ENCODE results near the gene ARHGAP44. TPM values are rescaled to one million over a fixed set of nuclear protein-coding genes. Genes with fewer than 3 reads are reported as not detected.
A peak's percentile ranks its signal among the peaks of the same experiment; 100 is the strongest.

ARHGAP44 gene
- total and polyA plus RNA-seq, 2 of the 13 experiments (the other 11 are each of a cell fraction or from before 2014, with no cell fraction given) = 0.79 to 3.1 TPM

GRCh38 chr17:13017655-13018459, 228.6 kb downstream of the ARHGAP44 start, which contains the start of gene ELAC2 (continued):
- peak; percentile 82 for TF ChIP-seq ZFY (CRISPR knock-in tag; IDR thresholded peaks at IDR 0.05)
- TF ChIP-seq, protein P1, sequence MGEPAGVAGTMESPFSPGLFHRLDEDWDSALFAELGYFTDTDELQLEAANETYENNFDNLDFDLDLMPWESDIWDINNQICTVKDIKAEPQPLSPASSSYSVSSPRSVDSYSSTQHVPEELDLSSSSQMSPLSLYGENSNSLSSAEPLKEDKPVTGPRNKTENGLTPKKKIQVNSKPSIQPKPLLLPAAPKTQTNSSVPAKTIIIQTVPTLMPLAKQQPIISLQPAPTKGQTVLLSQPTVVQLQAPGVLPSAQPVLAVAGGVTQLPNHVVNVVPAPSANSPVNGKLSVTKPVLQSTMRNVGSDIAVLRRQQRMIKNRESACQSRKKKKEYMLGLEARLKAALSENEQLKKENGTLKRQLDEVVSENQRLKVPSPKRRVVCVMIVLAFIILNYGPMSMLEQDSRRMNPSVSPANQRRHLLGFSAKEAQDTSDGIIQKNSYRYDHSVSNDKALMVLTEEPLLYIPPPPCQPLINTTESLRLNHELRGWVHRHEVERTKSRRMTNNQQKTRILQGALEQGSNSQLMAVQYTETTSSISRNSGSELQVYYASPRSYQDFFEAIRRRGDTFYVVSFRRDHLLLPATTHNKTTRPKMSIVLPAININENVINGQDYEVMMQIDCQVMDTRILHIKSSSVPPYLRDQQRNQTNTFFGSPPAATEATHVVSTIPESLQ (CRISPR knock-in tag; conservative IDR thresholded peaks at IDR 0.05) = no peak
- no peak for TF ChIP-seq GPN1 (CRISPR knock-in tag; IDR thresholded peaks at IDR 0.05; ENCODE audit: borderline replicate concordance)
- TF ChIP-seq RBM39 (IDR thresholded peaks at IDR 0.05; ENCODE audit: low read depth, low read length, poor library complexity, severe bottlenecking) = peak; percentile 78
- TF ChIP-seq POGZ (CRISPR knock-in tag; IDR thresholded peaks at IDR 0.05) = peak; percentile 85; the same call in 1 of the 2 replicates
- no peak for TF ChIP-seq IKZF1 (IDR thresholded peaks at IDR 0.05)
- no peak for TF ChIP-seq ZNF224 (CRISPR knock-in tag; IDR thresholded peaks at IDR 0.05)
- no peak for TF ChIP-seq ZNF850 (CRISPR knock-in tag; conservative IDR thresholded peaks at IDR 0.05)
- TF ChIP-seq ZNF329 (CRISPR knock-in tag; IDR thresholded peaks at IDR 0.05; ENCODE audit: low read depth) = no peak
- TF ChIP-seq, protein P2, sequence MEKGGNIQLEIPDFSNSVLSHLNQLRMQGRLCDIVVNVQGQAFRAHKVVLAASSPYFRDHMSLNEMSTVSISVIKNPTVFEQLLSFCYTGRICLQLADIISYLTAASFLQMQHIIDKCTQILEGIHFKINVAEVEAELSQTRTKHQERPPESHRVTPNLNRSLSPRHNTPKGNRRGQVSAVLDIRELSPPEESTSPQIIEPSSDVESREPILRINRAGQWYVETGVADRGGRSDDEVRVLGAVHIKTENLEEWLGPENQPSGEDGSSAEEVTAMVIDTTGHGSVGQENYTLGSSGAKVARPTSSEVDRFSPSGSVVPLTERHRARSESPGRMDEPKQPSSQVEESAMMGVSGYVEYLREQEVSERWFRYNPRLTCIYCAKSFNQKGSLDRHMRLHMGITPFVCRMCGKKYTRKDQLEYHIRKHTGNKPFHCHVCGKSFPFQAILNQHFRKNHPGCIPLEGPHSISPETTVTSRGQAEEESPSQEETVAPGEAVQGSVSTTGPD (CRISPR knock-in tag; IDR thresholded peaks at IDR 0.05) = 0 out of 2 replicates have a peak, but pooled peaks have one; percentile 35
- no peak for TF ChIP-seq ZNF614 (CRISPR knock-in tag; IDR thresholded peaks at IDR 0.05; ENCODE audit: borderline replicate concordance)
- peak; percentile 31; the same call in 1 of the 2 replicates for TF ChIP-seq BCL6 (CRISPR knock-in tag; IDR thresholded peaks at IDR 0.05)
- no peak for TF ChIP-seq DPF2 (CRISPR knock-in tag; IDR thresholded peaks at IDR 0.05; ENCODE audit: borderline replicate concordance, low read depth)
- TF ChIP-seq AGO2 (optimal IDR thresholded peaks at IDR 0.05; ENCODE audit: low read depth, low read length) = peak; percentile 73
- peak; percentile 13; the same call in 1 of the 2 replicates for TF ChIP-seq KDM5A (IDR thresholded peaks at IDR 0.05; ENCODE audit: borderline replicate concordance, low read length)
- no peak; the same call in 1 of the 2 replicates for TF ChIP-seq HOXD1 (CRISPR knock-in tag; IDR thresholded peaks at IDR 0.05)
- no peak for TF ChIP-seq ZFP41 (CRISPR knock-in tag; IDR thresholded peaks at IDR 0.05; ENCODE audit: borderline replicate concordance)
- peak; percentile 70 for TF ChIP-seq ZNF143 (CRISPR knock-in tag; IDR thresholded peaks at IDR 0.05)
- TF ChIP-seq, protein P3, sequence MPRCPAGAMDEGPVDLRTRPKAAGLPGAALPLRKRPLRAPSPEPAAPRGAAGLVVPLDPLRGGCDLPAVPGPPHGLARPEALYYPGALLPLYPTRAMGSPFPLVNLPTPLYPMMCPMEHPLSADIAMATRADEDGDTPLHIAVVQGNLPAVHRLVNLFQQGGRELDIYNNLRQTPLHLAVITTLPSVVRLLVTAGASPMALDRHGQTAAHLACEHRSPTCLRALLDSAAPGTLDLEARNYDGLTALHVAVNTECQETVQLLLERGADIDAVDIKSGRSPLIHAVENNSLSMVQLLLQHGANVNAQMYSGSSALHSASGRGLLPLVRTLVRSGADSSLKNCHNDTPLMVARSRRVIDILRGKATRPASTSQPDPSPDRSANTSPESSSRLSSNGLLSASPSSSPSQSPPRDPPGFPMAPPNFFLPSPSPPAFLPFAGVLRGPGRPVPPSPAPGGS (CRISPR knock-in tag; IDR thresholded peaks at IDR 0.05) = peak; percentile 45; the same call in 1 of the 2 replicates
- TF ChIP-seq ZNF20 (CRISPR knock-in tag; IDR thresholded peaks at IDR 0.05) = 0 out of 2 replicates have a peak, but pooled peaks have one; percentile 45
- peak; percentile 44; the same call in 1 of the 2 replicates for TF ChIP-seq IRF2 (CRISPR knock-in tag; IDR thresholded peaks at IDR 0.05)
- peak; percentile 81; the same call in 1 of the 2 replicates for TF ChIP-seq ZMAT3 (CRISPR knock-in tag; conservative IDR thresholded peaks at IDR 0.05)
- TF ChIP-seq ZNF790 (CRISPR knock-in tag; IDR thresholded peaks at IDR 0.05; ENCODE audit: borderline replicate concordance) = no peak
- peak; percentile 66; the same call in 1 of the 2 replicates for TF ChIP-seq ZNF354B (CRISPR knock-in tag; IDR thresholded peaks at IDR 0.05)
- TF ChIP-seq ZNF891 (CRISPR knock-in tag; IDR thresholded peaks at IDR 0.05) = peak; percentile 9; the same call in 1 of the 2 replicates
- no peak for TF ChIP-seq KLF6 (CRISPR knock-in tag; IDR thresholded peaks at IDR 0.05)
- peak; percentile 80 for TF ChIP-seq ASH2L (IDR thresholded peaks at IDR 0.05; ENCODE audit: insufficient read length, low read depth, low read length)

Measured in HepG2 (cell line).